ENCODE data around the gene OBP2B.

GRCh38 chr9:133239533-133240090, 30.6 kb upstream of the OBP2B start:
- TF ChIP-seq CTCF (IDR thresholded peaks at IDR 0.05) (no peak), POLR2A (IDR thresholded peaks at IDR 0.05) (no peak)

All from body of pancreas (tissue), 4 donors.